ENCODE results near the gene FOSB. TPM values are rescaled to one million over a fixed set of nuclear protein-coding genes. Genes with fewer than 3 reads are reported as not detected.

FOSB gene
- total RNA-seq, 1 experiment from 2014 or later, result 0.80 TPM

GRCh38 chr19:45524575-45525129 is 56.9 kb downstream of the FOSB start:
- DNase-seq (ENCODE audit: low read depth), result no peak

Other genes with a start within 250 kb of the FOSB start
- gene EXOC3L2, start 222.6 kb upstream of the FOSB start, total RNA-seq (2014; rRNA removed; shearing (Covaris generic)), result 0.17 and 0.39 TPM in 2 replicates
- gene MARK4, start 216.7 kb upstream of the FOSB start, total RNA-seq (2014; rRNA removed; shearing (Covaris generic)), result 2.5 and 8.1 TPM in 2 replicates
- gene CKM, start 145.1 kb upstream of the FOSB start, total RNA-seq (2014; rRNA removed; shearing (Covaris generic)), result 0.06 TPM in 1 of 2 replicates, not detected in the other
- 1.3 and 3.8 TPM in 2 replicates for gene KLC3, start 127.2 kb upstream of the FOSB start, total RNA-seq (2014; rRNA removed; shearing (Covaris generic))
- gene ERCC2, start 97.4 kb upstream of the FOSB start, total RNA-seq (2014; rRNA removed; shearing (Covaris generic)), result 12.6 and 16.9 TPM in 2 replicates
- gene PPP1R13L, start 62.9 kb upstream of the FOSB start, total RNA-seq (2014; rRNA removed; shearing (Covaris generic)), result 3.7 and 13.4 TPM in 2 replicates
- gene POLR1G, start 61.4 kb upstream of the FOSB start, total RNA-seq (2014; rRNA removed; shearing (Covaris generic)), result 24.7 and 32.1 TPM in 2 replicates
- 121 and 154 TPM in 2 replicates for gene ERCC1, start 44.1 kb upstream of the FOSB start, total RNA-seq (2014; rRNA removed; shearing (Covaris generic))
- 0.98 and 3.5 TPM in 2 replicates for gene RTN2, start 29.1 kb downstream of the FOSB start, total RNA-seq (2014; rRNA removed; shearing (Covaris generic))
- gene PPM1N, start 30.4 kb downstream of the FOSB start, total RNA-seq (2014; rRNA removed; shearing (Covaris generic)), result 0.15 and 0.80 TPM in 2 replicates
- gene VASP, start 39.5 kb downstream of the FOSB start, total RNA-seq (2014; rRNA removed; shearing (Covaris generic)), result 121 and 175 TPM in 2 replicates
- gene OPA3, start 116.8 kb downstream of the FOSB start, total RNA-seq (2014; rRNA removed; shearing (Covaris generic)), result 7.4 and 8.9 TPM in 2 replicates
- not detected in 2 replicates for gene GPR4, start 134.2 kb downstream of the FOSB start, total RNA-seq (2014; rRNA removed; shearing (Covaris generic))
- gene EML2, start 171.4 kb downstream of the FOSB start, total RNA-seq (2014; rRNA removed; shearing (Covaris generic)), result 13.0 and 14.2 TPM in 2 replicates
- not detected in 2 replicates for gene GIPR, start 200.2 kb downstream of the FOSB start, total RNA-seq (2014; rRNA removed; shearing (Covaris generic))
- gene SNRPD2, start 224.0 kb downstream of the FOSB start, total RNA-seq (2014; rRNA removed; shearing (Covaris generic)), result 580 and 625 TPM in 2 replicates
- gene QPCTL, start 224.7 kb downstream of the FOSB start, total RNA-seq (2014; rRNA removed; shearing (Covaris generic)), result 13.0 and 22.3 TPM in 2 replicates